Astrocyte (in vitro differentiated cells and primary cell): ENCODE data around the gene DUSP8. TPM values are rescaled to one million over a fixed set of nuclear protein-coding genes. Genes with fewer than 3 reads are reported as not detected.
A peak's percentile ranks its signal among the peaks of the same experiment; 100 is the strongest.

ENCODE experiments used
- DNase-seq: peaks from one replicate; pipeline ENCODE4 v3.0.0-alpha.2; 2010; ENCODE audit warnings: low read depth
- FAIRE-seq: peaks from 2 replicates; lab custom pipeline; 2011; peaks lifted over from hg19 to GRCh38; lab: Jason Lieb, UNC
- H2AFZ ChIP-seq: 2 replicates; pipeline ENCODE4 v1.6.0; 2012; ENCODE audit warnings: low read depth, low read length, inconsistent platforms
- H3K27ac ChIP-seq: 2 replicates; pipeline ENCODE4 v1.5.1; 2011; ENCODE audit warnings: low read depth, low read length, inconsistent platforms
- H3K27me3 ChIP-seq: 2 replicates; pipeline ENCODE4 v1.6.0; 2011; ENCODE audit warnings: low read length, inconsistent platforms; ENCODE audit not compliant: insufficient read depth
- H3K36me3 ChIP-seq: 2 replicates; pipeline ENCODE4 v1.5.1; 2011; ENCODE audit warnings: low read length, inconsistent platforms; ENCODE audit not compliant: insufficient read depth
- H3K4me1 ChIP-seq: 2 replicates; pipeline ENCODE4 v1.5.1; 2011; ENCODE audit warnings: low read length, inconsistent platforms; ENCODE audit not compliant: insufficient read depth
- H3K4me2 ChIP-seq: 2 replicates; pipeline ENCODE4 v1.6.0; 2012; ENCODE audit warnings: low read length, inconsistent platforms
- H3K4me3 ChIP-seq: 2 replicates; pipeline ENCODE4 v1.5.1; 2011; ENCODE audit warnings: low read depth, mild to moderate bottlenecking, low read length, inconsistent platforms; ENCODE audit not compliant: insufficient read depth
- H3K79me2 ChIP-seq: 2 replicates; pipeline ENCODE4 v1.6.0; 2012; ENCODE audit warnings: mild to moderate bottlenecking, low read length, inconsistent platforms; ENCODE audit not compliant: insufficient read depth
- H3K9ac ChIP-seq: 2 replicates; pipeline ENCODE4 v1.6.0; 2012; ENCODE audit warnings: mild to moderate bottlenecking, low read length, inconsistent platforms
- H3K9me3 ChIP-seq: 2 replicates; pipeline ENCODE4 v1.5.1; 2012; ENCODE audit warnings: low read depth, mild to moderate bottlenecking, low read length, inconsistent platforms; ENCODE audit not compliant: insufficient read depth
- H4K20me1 ChIP-seq: 2 replicates; pipeline ENCODE4 v1.6.0; 2012; ENCODE audit warnings: low read length, inconsistent platforms; ENCODE audit not compliant: insufficient read depth
- H3K27ac Mint-ChIP-seq: one replicate; pipeline ENCODE4 v1.8.0; 2021; ENCODE audit warnings: mild to moderate bottlenecking, mixed read lengths; ENCODE audit not compliant: unreplicated experiment
- H3K27me3 Mint-ChIP-seq: one replicate; pipeline ENCODE4 v1.8.0; 2021; ENCODE audit warnings: low read depth, mixed read lengths; ENCODE audit not compliant: unreplicated experiment
- H3K36me3 Mint-ChIP-seq: one replicate; pipeline ENCODE4 v1.8.0; 2021; ENCODE audit warnings: low read depth, mixed read lengths; ENCODE audit not compliant: unreplicated experiment
- H3K4me1 Mint-ChIP-seq: one replicate; pipeline ENCODE4 v1.8.0; 2021; ENCODE audit warnings: low read depth, mixed read lengths; ENCODE audit not compliant: unreplicated experiment
- H3K4me3 Mint-ChIP-seq: one replicate; pipeline ENCODE4 v1.8.0; 2021; ENCODE audit warnings: mild to moderate bottlenecking, moderate library complexity, mixed read lengths; ENCODE audit not compliant: unreplicated experiment
- H3K9me3 Mint-ChIP-seq: one replicate; pipeline ENCODE4 v1.8.0; 2021; ENCODE audit warnings: mild to moderate bottlenecking, mixed read lengths; ENCODE audit not compliant: unreplicated experiment
- CTCF ChIP-seq: IDR thresholded peaks from 2 replicates; pipeline ENCODE4 v1.5.1; 2011; ENCODE audit warnings: low read depth, mild to moderate bottlenecking, inconsistent platforms, low read length, moderate library complexity; ENCODE audit not compliant: insufficient read depth
- EZH2 ChIP-seq: IDR thresholded peaks from 2 replicates; pipeline ENCODE4 v1.6.1; 2012; ENCODE audit warnings: mild to moderate bottlenecking, low read length, inconsistent platforms; ENCODE audit not compliant: insufficient read depth
- total RNA-seq: library from RNA; stranded (reverse); gene quantifications from 2 replicates; pipeline ENCODE4 v1.2.1, GENCODE V29; 2021

DUSP8 gene
- total RNA-seq, 1 donor from 2014 or later: 14.8 TPM

GRCh38 chr11:1565173-1565903, 6.7 kb downstream of the DUSP8 start:
- Mint-ChIP-seq H3K27ac (no peak overlapping the region), H3K36me3 (peaks cover 3% of the 10 kb centered on the region), H3K4me1 (peaks cover 7% of the 10 kb centered on the region), H3K27me3 (no peaks in the 10 kb centered on the region), H3K9me3 (no peaks in the 10 kb centered on the region), H3K4me3 (no peak overlapping the region)
- Histone ChIP-seq H3K27ac (no peak overlapping the region), H3K36me3 (no peaks in the 10 kb centered on the region), H3K4me2 (peak overlapping the region; percentile 45), H2AFZ (no peak overlapping the region), H3K79me2 (peaks cover 60% of the 10 kb centered on the region), H4K20me1 (peaks cover 96% of the 10 kb centered on the region), H3K9ac (peak overlapping the region; percentile 42), H3K27me3 (no peaks in the 10 kb centered on the region), H3K4me3 (no peak overlapping the region), H3K9me3 (no peaks in the 10 kb centered on the region), H3K4me1 (peaks cover 15% of the 10 kb centered on the region)
- FAIRE-seq (no peak), DNase-seq (no peak)
- TF ChIP-seq CTCF (no peak), EZH2 (no peak)

- TF ChIP-seq EZH2 (no peak), CTCF (no peak)
- H3K4me3 Mint-ChIP-seq: no peak overlapping the region
- H3K79me2 ChIP-seq: peaks cover 53% of the 10 kb centered on the region
- no peaks in the 10 kb centered on the region for H3K9me3 Mint-ChIP-seq
- peak overlapping the region; percentile 53 for H3K27ac Mint-ChIP-seq
- peaks cover 8% of the 10 kb centered on the region for H3K4me1 Mint-ChIP-seq
- H3K27me3 ChIP-seq: no peaks in the 10 kb centered on the region
- peak; percentile 83 for DNase-seq
- no peak overlapping the region for H3K4me3 ChIP-seq
- H4K20me1 ChIP-seq: peaks cover 96% of the 10 kb centered on the region
- no peaks in the 10 kb centered on the region for H3K36me3 ChIP-seq
- FAIRE-seq: peak; percentile 45
- peaks cover 16% of the 10 kb centered on the region for H3K4me1 ChIP-seq
- H2AFZ ChIP-seq: no peak overlapping the region
- no peak overlapping the region for H3K27ac ChIP-seq
- peak overlapping the region; percentile 45 for H3K4me2 ChIP-seq
- H3K27me3 Mint-ChIP-seq: no peaks in the 10 kb centered on the region
- peak overlapping the region; percentile 42 for H3K9ac ChIP-seq
- H3K36me3 Mint-ChIP-seq: peaks cover 5% of the 10 kb centered on the region
- H3K9me3 ChIP-seq: no peaks in the 10 kb centered on the region
Observed at GRCh38 chr11:1564535-1565172, 7.4 kb downstream of the DUSP8 start.
